ENCODE measurements around the gene SERPINB12.
A peak's percentile ranks its signal among the peaks of the same experiment; 100 is the strongest.

The SERPINB12 gene

GRCh38 chr18:63542069-63542468 is at the start of gene SERPINB12:
Gene SERPINB12, plus strand, starts transcription at chr18:63542369. Its CDS starts 13,791 bp downstream, at chr18:63556160.
- no peak for TF ChIP-seq CTCF (IDR thresholded peaks at IDR 0.05; ENCODE audit: low read depth, low read length)
- H3K4me3 ChIP-seq (replicated peaks in 1 of 2; ENCODE audit: low read depth in 2 of 2, low read length in 2 of 2): no peak within 1 kb of the TSS
- DNase-seq (ENCODE audit: low read depth in 2 of 2): no peak

- no peak for TF ChIP-seq CTCF (IDR thresholded peaks at IDR 0.05; ENCODE audit: low read depth, low read length)
- H3K4me3 ChIP-seq (replicated peaks in 1 of 2; ENCODE audit: low read depth in 2 of 2, low read length in 2 of 2): no peak overlapping the region
- DNase-seq (ENCODE audit: low read depth in 2 of 2): no peak
Observed at GRCh38 chr18:63492851-63493250, 49.3 kb upstream of the SERPINB12 start.

- no peak for DNase-seq (ENCODE audit: low read depth in 2 of 2)
Observed at GRCh38 chr18:63495675-63496074, 46.5 kb upstream of the SERPINB12 start.

GRCh38 chr18:63505566-63506335 is 36.4 kb upstream of the SERPINB12 start:
- DNase-seq (ENCODE audit: low read depth in 2 of 2): peak; percentile 25 to 54
- TF ChIP-seq CTCF (IDR thresholded peaks at IDR 0.05; ENCODE audit: low read depth, low read length): peak; percentile 63
- H3K4me3 ChIP-seq (replicated peaks in 1 of 2; ENCODE audit: low read depth in 2 of 2, low read length in 2 of 2): no peak overlapping the region

More at GRCh38 chr18:63495675-63496074, 46.5 kb upstream of the SERPINB12 start:
- no peak for TF ChIP-seq CTCF (IDR thresholded peaks at IDR 0.05; ENCODE audit: low read depth, low read length)
- no peak overlapping the region for H3K4me3 ChIP-seq (replicated peaks in 1 of 2; ENCODE audit: low read depth in 2 of 2, low read length in 2 of 2)

- no peak overlapping the region for H3K4me3 ChIP-seq (replicated peaks in 1 of 2; ENCODE audit: low read depth in 2 of 2, low read length in 2 of 2)
- TF ChIP-seq CTCF (IDR thresholded peaks at IDR 0.05; ENCODE audit: low read depth, low read length): no peak
- DNase-seq (ENCODE audit: low read depth in 2 of 2): no peak
Observed at GRCh38 chr18:63506336-63506646, 35.9 kb upstream of the SERPINB12 start.

GRCh38 chr18:63508596-63508995 is 33.6 kb upstream of the SERPINB12 start:
- no peak overlapping the region for H3K4me3 ChIP-seq (replicated peaks in 1 of 2; ENCODE audit: low read depth in 2 of 2, low read length in 2 of 2)
- no peak for DNase-seq (ENCODE audit: low read depth in 2 of 2)
- no peak for TF ChIP-seq CTCF (IDR thresholded peaks at IDR 0.05; ENCODE audit: low read depth, low read length)

- H3K4me3 ChIP-seq (replicated peaks in 1 of 2; ENCODE audit: low read depth in 2 of 2, low read length in 2 of 2): no peak overlapping the region
- peak; percentile 83 for TF ChIP-seq CTCF (IDR thresholded peaks at IDR 0.05; ENCODE audit: low read depth, low read length)
- peak; percentile 63 to 73 for DNase-seq (ENCODE audit: low read depth in 2 of 2)
Observed at GRCh38 chr18:63511285-63511684, 30.9 kb upstream of the SERPINB12 start.

Measured in cardiac fibroblast (primary cell).